HUES64 (cell line): ENCODE data around the gene CTSE.

Experiments
- H3K27ac ChIP-seq: 2 replicates; pipeline ENCODE4 v1.7.0; 2013; ENCODE audit warnings: low read depth, low read length, inconsistent platforms
- H3K27me3 ChIP-seq: 2 replicates; pipeline ENCODE4 v1.6.1; 2013; ENCODE audit warnings: mild to moderate bottlenecking, low read length; ENCODE audit not compliant: insufficient read depth
- H3K36me3 ChIP-seq: 2 replicates; pipeline ENCODE4 v1.6.1; 2013; ENCODE audit warnings: mild to moderate bottlenecking, low read length; ENCODE audit not compliant: insufficient read depth
- H3K4me1 ChIP-seq: 2 replicates; pipeline ENCODE4 v1.6.1; 2013; ENCODE audit warnings: mild to moderate bottlenecking, low read length, moderate library complexity; ENCODE audit not compliant: insufficient read depth
- H3K4me3 ChIP-seq: 2 replicates; pipeline ENCODE4 v1.5.1; 2013; ENCODE audit warnings: mild to moderate bottlenecking, low read length, moderate library complexity
- H3K9ac ChIP-seq: 2 replicates; pipeline ENCODE4 v1.6.1; 2013; ENCODE audit warnings: mild to moderate bottlenecking, low read depth, low read length
- H3K9me3 ChIP-seq: 2 replicates; pipeline ENCODE4 v1.6.1; 2013; ENCODE audit warnings: low read depth, low read length; ENCODE audit not compliant: insufficient read depth
- WGBS: fragments of 150-250, 120-280 bp; methylation state at CpG from one replicate; pipeline ENCODE4 v1.1.7; 2013; ENCODE audit warnings: missing lambda C conversion rate; 5-methylcytosine and 5-hydroxymethylcytosine counted together

Gene CTSE

DNA sequence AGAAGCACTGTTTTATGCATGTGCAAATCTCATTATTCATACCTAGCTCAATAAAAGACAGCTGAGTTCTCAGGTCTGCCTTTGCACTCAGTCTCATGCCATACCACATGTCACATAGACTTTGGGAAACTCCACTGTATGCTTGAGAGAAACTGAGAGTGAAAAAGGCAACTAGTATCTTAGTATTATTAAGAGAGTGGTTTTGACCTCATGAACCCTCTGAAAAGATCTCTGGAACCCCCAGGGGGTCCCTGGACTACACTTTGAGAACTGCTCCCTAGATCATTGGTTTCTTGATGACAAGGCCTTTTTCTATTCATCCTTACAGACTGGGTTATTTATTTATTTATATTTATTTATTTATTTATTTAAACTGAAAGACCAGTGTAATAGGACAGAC, 25.6 kb upstream of the CTSE start:
- no peak overlapping the region for H3K4me3 ChIP-seq
- H3K27me3 ChIP-seq: no peaks in the 10 kb centered on the region
- no peaks in the 10 kb centered on the region for H3K36me3 ChIP-seq
- no peak overlapping the region for H3K27ac ChIP-seq
- H3K4me1 ChIP-seq: 0 out of 2 replicates have a peak, but pooled peaks cover 6% of the 10 kb centered on the region
- H3K9me3 ChIP-seq: peaks cover 10% of the 10 kb centered on the region; the same call in 1 of the 2 replicates
- H3K9ac ChIP-seq: no peak overlapping the region

GRCh38 chr1:206048582-206048981, 24.9 kb upstream of the CTSE start:
- Histone ChIP-seq H3K27ac (no peak overlapping the region), H3K9ac (no peak overlapping the region), H3K4me3 (no peak overlapping the region), H3K36me3 (no peaks in the 10 kb centered on the region), H3K9me3 (peaks cover 8% of the 10 kb centered on the region; the same call in 1 of the 2 replicates), H3K27me3 (no peaks in the 10 kb centered on the region), H3K4me1 (0 out of 2 replicates have a peak, but pooled peaks cover 6% of the 10 kb centered on the region)
- 82% methylated on average over 6 of the region's 6 CpGs for WGBS

DNA sequence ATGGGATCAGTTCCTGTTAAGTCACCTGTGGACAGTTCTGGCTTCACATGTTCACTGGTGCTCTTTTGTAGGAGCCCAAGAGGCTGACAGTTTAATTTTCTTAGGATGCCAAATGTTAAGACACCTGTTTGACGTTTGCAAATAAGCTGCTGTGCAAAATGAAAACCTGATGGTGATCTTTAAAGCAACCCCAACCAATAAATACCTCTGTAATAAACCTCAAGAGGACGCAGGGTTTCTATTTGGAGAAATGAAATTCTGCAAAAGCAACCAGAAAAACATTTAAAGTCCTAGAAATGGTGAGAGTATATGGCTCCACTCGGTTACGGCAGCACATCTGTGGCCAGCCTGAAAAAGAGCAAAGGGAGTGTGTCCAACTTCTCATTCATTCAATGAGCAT, 23.6 kb upstream of the CTSE start:
- 0 out of 2 replicates have a peak, but pooled peaks cover 6% of the 10 kb centered on the region for H3K4me1 ChIP-seq
- WGBS: 90% methylated on average over 4 of the region's 4 CpGs
- no peak overlapping the region for H3K27ac ChIP-seq

GRCh38 chr1:206041640-206042039, 17.9 kb upstream of the CTSE start:
- Histone ChIP-seq H3K4me3 (no peak overlapping the region), H3K9ac (no peak overlapping the region), H3K27ac (no peak overlapping the region), H3K27me3 (no peaks in the 10 kb centered on the region), H3K4me1 (peaks cover 15% of the 10 kb centered on the region; the same call in 1 of the 2 replicates), H3K9me3 (no peaks in the 10 kb centered on the region), H3K36me3 (no peaks in the 10 kb centered on the region)
- 71% methylated on average over 7 of the region's 7 CpGs for WGBS

More for the DNA sequence above, 23.6 kb upstream of the CTSE start:
- H3K9me3 ChIP-seq: no peaks in the 10 kb centered on the region
- no peaks in the 10 kb centered on the region for H3K27me3 ChIP-seq
- no peak overlapping the region for H3K4me3 ChIP-seq
- H3K36me3 ChIP-seq: no peaks in the 10 kb centered on the region
- H3K9ac ChIP-seq: no peak overlapping the region

GRCh38 chr1:206040328-206040727, 16.6 kb upstream of the CTSE start:
- Histone ChIP-seq H3K27ac (no peak overlapping the region), H3K4me1 (peaks cover 9% of the 10 kb centered on the region; the same call in 1 of the 2 replicates), H3K36me3 (no peaks in the 10 kb centered on the region), H3K27me3 (0 out of 2 replicates have a peak, but pooled peaks cover 2% of the 10 kb centered on the region), H3K9ac (no peak overlapping the region), H3K9me3 (no peaks in the 10 kb centered on the region), H3K4me3 (no peak overlapping the region)
- 65% methylated on average over 5 of the region's 5 CpGs for WGBS

DNA sequence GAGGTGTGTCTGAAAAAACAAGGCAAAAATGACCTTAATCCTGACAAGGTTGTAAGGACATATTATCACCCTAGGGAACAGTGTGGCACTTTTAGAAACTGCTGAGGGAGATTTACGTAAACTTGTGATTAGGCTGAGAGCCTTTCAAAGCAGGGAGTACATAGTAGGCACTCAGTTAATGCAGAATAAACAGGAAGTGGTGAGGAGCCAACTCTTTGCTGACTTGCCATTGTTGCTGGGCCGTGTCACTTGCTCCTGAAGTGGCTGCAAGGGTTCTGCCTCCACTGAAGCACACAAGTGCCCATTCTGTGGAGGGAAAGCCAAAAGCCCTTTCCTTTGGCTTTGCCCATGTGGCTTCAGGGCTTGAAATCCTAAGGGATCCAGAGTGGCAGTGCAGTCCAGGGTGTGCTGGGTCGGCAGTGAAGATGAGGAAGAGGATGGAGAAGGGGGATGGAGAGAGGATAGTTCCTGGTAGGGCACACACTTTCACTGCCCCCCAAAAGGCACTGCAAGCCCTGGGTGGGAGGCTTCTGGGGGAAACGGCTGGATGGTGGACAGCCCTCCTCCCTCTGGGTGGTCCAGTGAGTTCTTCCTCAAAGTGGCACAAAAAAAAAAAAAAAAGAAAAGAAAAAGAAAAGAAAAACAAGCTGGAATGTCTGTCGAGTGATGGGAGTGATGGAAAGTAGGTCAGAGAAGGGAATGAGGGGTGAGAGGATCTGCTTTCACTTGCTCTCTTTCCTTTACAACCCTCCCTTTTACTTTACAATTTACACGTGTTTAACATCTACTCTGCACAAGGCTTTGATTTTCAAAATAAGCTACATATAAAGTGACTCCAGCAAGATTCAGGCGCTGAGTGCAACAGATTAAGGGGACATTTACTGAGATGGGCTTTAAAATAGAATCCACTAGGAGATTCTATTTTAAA, 15.6 kb upstream of the CTSE start:
- Histone ChIP-seq H3K4me3 (no peak overlapping the region), H3K9ac (no peak overlapping the region), H3K27ac (no peak overlapping the region), H3K4me1 (peaks cover 9% of the 10 kb centered on the region; the same call in 1 of the 2 replicates), H3K9me3 (no peaks in the 10 kb centered on the region), H3K27me3 (0 out of 2 replicates have a peak, but pooled peaks cover 2% of the 10 kb centered on the region), H3K36me3 (no peaks in the 10 kb centered on the region)
- WGBS: 61% methylated on average over 7 of the region's 7 CpGs

DNA sequence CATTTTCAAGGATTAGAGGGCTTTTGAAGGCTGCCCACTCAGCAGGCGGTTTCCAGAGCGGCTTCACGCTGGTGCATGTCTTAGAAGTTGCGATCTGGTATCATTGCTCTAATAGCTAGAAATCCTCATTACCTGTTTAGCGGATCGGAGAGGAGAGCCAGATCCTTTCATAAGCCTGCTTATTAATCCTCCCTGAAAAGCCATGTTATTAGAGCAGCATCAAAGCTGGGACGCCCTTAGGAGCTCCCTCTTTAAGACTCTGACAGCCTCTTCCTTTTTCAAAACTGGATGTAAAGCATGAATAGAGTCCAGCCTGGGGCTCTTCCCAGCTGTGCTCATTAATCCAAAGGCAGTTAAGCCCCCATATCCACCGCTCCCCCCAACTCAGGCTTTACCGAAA, 13.9 kb upstream of the CTSE start:
- no peaks in the 10 kb centered on the region for H3K9me3 ChIP-seq
- H3K4me3 ChIP-seq: no peak overlapping the region
- peaks cover 9% of the 10 kb centered on the region; the same call in 1 of the 2 replicates for H3K4me1 ChIP-seq
- H3K27me3 ChIP-seq: 0 out of 2 replicates have a peak, but pooled peaks cover 2% of the 10 kb centered on the region
- no peaks in the 10 kb centered on the region for H3K36me3 ChIP-seq
- H3K27ac ChIP-seq: no peak overlapping the region
- no peak overlapping the region for H3K9ac ChIP-seq
- WGBS: 89% methylated on average over 9 of the region's 9 CpGs

GRCh38 chr1:206036663-206037455, 13.2 kb upstream of the CTSE start:
- Histone ChIP-seq H3K4me3 (no peak overlapping the region), H3K9me3 (no peaks in the 10 kb centered on the region), H3K27me3 (0 out of 2 replicates have a peak, but pooled peaks cover 2% of the 10 kb centered on the region), H3K9ac (no peak overlapping the region), H3K27ac (no peak overlapping the region), H3K4me1 (peaks cover 9% of the 10 kb centered on the region; the same call in 1 of the 2 replicates), H3K36me3 (no peaks in the 10 kb centered on the region)
- WGBS: 88% methylated on average over 2 of the region's 2 CpGs

GRCh38 chr1:206035027-206035426, 11.3 kb upstream of the CTSE start:
- Histone ChIP-seq H3K36me3 (no peaks in the 10 kb centered on the region), H3K4me1 (peaks cover 7% of the 10 kb centered on the region; the same call in 1 of the 2 replicates), H3K4me3 (no peak overlapping the region), H3K9me3 (no peaks in the 10 kb centered on the region), H3K27ac (no peak overlapping the region), H3K27me3 (0 out of 2 replicates have a peak, but pooled peaks cover 2% of the 10 kb centered on the region), H3K9ac (no peak overlapping the region)
- WGBS: 91% methylated on average over 5 of the region's 5 CpGs

DNA sequence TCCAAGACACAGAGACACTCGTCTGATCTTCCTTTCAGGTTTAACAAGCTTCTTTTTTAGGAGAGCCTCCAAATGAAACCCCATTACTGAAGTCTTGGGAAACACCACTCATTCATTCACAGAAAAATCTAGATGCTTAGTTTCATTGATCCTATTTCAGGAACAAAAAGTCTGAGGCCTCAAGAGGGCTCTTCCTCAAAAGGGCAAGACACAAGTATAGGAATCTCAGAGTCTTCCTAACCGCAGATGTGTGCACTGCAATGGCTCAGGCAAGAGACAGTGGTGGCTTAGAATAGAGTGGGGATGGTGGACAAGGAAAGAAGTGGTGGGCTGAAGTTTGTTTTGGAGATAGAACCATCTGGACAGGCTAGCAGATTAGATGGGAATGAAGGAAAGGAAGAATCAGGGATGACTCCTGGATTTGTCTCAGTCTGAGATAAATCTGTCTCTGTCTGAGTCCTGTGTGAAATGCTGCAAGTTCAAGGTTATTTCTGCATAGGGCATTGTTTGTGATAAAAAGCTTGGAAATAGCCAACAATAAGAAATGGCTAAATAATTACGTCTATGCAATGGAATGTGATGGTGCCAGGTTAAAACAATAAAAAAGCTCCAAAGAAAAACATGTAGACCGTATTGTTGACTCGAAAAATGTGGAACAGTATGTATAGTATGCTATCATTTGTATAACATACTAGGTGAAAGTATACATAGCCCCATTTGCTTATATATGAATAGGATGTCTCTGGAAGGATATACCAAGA, 8.9 kb upstream of the CTSE start:
- Histone ChIP-seq H3K36me3 (no peaks in the 10 kb centered on the region), H3K4me3 (no peak overlapping the region), H3K27me3 (0 out of 2 replicates have a peak, but pooled peaks cover 2% of the 10 kb centered on the region), H3K4me1 (no peaks in the 10 kb centered on the region), H3K9me3 (no peaks in the 10 kb centered on the region), H3K9ac (no peak overlapping the region), H3K27ac (no peak overlapping the region)
- WGBS: 93% methylated on average over 5 of the region's 5 CpGs
